Memory B cell (primary cell): ENCODE data around the gene GPT2.

Experiments
- ATAC-seq: fragments of 150-1000 bp; cut with Tn5 transposase; 2 replicates; pipeline ENCODE4 v1.10.0; 2021; ENCODE audit warnings: low read depth, mild to moderate bottlenecking, moderate library complexity
- DNase-seq, 2 donors: peaks; one replicate each; pipeline ENCODE4 v3.0.0; 2022; ENCODE audit warnings: low spot score in 2 of 2
- H3K27ac Mint-ChIP-seq: one replicate; pipeline ENCODE4 v1.8.0; 2022; ENCODE audit warnings: mild to moderate bottlenecking, moderate library complexity, mixed read lengths
- H3K27me3 Mint-ChIP-seq: one replicate; pipeline ENCODE4 v1.8.0; 2022; ENCODE audit warnings: mixed read lengths
- H3K36me3 Mint-ChIP-seq: one replicate; pipeline ENCODE4 v1.8.0; 2022; ENCODE audit warnings: mild to moderate bottlenecking, mixed read lengths
- H3K4me1 Mint-ChIP-seq: one replicate; pipeline ENCODE4 v1.8.0; 2022; ENCODE audit warnings: mixed read lengths
- H3K4me3 Mint-ChIP-seq: one replicate; pipeline ENCODE4 v1.8.0; 2022; ENCODE audit warnings: mild to moderate bottlenecking, moderate library complexity, mixed read lengths
- H3K9me3 Mint-ChIP-seq: one replicate; pipeline ENCODE4 v1.8.0; 2022; ENCODE audit warnings: mixed read lengths

Gene GPT2

DNA sequence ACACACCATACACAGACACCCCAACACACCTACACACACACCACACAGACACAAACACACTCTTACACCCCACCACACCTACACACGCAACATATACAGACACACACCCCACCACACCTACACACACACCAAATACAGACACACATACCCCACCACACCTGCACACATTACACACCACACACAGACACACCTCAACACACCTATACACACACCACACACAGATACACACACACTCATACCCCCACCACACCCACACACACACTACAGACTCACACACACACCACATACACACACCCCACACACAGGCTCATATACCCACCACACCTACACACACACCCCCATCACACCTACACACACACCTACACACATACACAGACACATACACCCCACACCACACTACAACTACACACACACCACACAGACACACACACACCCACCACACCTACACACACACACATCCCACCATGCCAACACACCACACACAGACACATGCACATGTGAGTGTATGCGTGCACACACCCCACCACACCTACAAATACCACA lies 31.4 kb downstream of the GPT2 start:
- H3K36me3 Mint-ChIP-seq: peaks cover 7% of the 10 kb centered on the region
- no peak for ATAC-seq

GRCh38 chr16:46916980-46917379 lies 32.8 kb downstream of the GPT2 start:
- peak; percentile 41 for ATAC-seq
- peak overlapping the region; percentile 56 for H3K27ac Mint-ChIP-seq

More for the DNA sequence above, 31.4 kb downstream of the GPT2 start:
- peaks cover 69% of the 10 kb centered on the region for H3K4me1 Mint-ChIP-seq
- H3K27ac Mint-ChIP-seq: peak overlapping the region; percentile 69
- no peaks in the 10 kb centered on the region for H3K9me3 Mint-ChIP-seq
- peak overlapping the region; percentile 27 for H3K4me3 Mint-ChIP-seq
- DNase-seq: no peak
- H3K27me3 Mint-ChIP-seq: no peaks in the 10 kb centered on the region

GRCh38 chr16:46918400-46918799 lies 34.2 kb downstream of the GPT2 start:
- ATAC-seq: no peak
- H3K27me3 Mint-ChIP-seq: no peaks in the 10 kb centered on the region
- peak overlapping the region; percentile 56 for H3K27ac Mint-ChIP-seq
- H3K4me1 Mint-ChIP-seq: peaks cover 49% of the 10 kb centered on the region
- no peak for DNase-seq
- H3K4me3 Mint-ChIP-seq: no peak overlapping the region
- no peaks in the 10 kb centered on the region for H3K9me3 Mint-ChIP-seq
- peaks cover 12% of the 10 kb centered on the region for H3K36me3 Mint-ChIP-seq

More at GRCh38 chr16:46916980-46917379, 32.8 kb downstream of the GPT2 start:
- no peak for DNase-seq
- Mint-ChIP-seq H3K4me3 (peak overlapping the region; percentile 43), H3K27me3 (no peaks in the 10 kb centered on the region), H3K4me1 (peaks cover 58% of the 10 kb centered on the region), H3K36me3 (peaks cover 7% of the 10 kb centered on the region), H3K9me3 (no peaks in the 10 kb centered on the region)

DNA sequence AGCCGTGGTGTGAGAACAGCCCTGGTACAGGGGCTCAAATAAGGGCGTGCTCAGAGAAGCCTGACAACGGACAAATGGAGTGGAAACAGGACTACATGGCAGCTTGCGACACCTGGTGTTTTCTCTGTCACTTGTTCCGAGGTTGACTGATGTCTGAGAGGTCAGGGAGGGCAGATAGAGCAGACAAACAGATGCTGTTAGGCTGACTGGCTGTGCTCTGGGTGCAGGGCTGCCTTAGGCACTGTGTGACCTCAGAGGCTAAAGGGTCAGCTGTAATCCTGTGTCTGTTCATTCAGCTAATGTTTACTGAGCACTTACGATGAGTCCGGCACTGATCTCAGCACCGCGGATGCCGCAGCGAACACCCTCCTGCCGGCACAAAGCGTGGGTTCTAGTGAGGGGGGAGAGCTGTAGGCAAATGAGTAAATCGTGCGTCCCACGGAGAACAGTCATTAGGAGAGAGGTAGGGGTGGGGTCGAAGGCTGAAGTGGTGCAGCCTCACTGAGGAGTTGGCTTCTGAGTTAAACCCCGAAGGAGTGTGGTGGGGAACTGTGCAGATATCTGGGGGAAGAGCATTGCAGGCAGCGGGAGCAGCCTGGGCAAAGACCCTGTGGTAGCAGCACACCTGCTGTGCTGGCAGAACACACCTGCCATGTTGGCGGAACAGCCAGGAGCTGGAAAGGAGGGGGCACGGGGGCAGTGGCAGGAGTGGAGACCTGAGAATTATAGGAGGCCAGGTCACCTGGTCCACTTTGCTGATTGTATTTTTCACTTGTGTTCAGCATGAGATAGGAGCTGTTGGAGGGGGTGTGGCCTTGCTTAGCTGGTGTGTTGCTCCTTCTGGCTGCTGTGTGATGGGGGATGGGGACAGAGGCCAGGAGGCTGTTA lies 35.0 kb downstream of the GPT2 start:
- no peaks in the 10 kb centered on the region for H3K9me3 Mint-ChIP-seq
- no peaks in the 10 kb centered on the region for H3K27me3 Mint-ChIP-seq
- H3K4me3 Mint-ChIP-seq: peak overlapping the region; percentile 77
- H3K27ac Mint-ChIP-seq: peak overlapping the region; percentile 56
- ATAC-seq: peak; percentile 69
- H3K4me1 Mint-ChIP-seq: peaks cover 44% of the 10 kb centered on the region
- peaks cover 16% of the 10 kb centered on the region for H3K36me3 Mint-ChIP-seq
- DNase-seq: peak; percentile 29 to 44

DNA sequence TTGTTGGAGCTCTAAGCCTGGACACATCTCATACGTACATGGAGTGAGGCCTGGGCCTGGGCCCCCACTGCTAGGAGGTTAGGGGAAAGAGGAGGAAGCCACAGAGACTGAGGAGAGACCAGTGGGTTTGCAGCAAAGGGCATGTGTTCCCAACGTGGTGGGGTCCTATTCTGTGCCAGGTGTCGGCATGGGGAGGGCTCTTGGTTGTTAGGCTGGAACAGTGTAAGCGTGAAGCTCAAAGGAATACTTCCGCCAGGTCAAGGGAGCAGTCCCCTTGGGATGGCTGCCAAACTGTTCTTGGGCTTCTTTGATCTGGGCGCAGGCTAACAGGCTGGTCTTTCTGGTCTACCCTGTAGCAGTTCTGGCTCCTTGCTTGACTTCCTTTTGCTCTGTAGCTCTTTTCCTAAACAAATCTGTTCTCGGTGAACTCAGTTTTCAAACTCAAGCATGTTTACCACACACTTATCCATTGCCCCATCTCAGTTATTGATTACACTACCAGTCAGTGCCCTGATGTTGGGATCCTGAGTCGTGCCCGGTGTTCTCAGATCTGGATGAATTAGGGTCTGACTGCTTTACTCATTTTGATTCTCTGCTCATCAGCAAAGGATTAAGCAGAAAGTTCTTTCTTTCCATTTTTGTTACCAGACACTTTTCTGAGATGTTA lies 36.4 kb downstream of the GPT2 start:
- ATAC-seq: no peak
- peaks cover 38% of the 10 kb centered on the region for H3K4me1 Mint-ChIP-seq
- no peaks in the 10 kb centered on the region for H3K27me3 Mint-ChIP-seq
- no peak overlapping the region for H3K27ac Mint-ChIP-seq
- H3K36me3 Mint-ChIP-seq: peaks cover 11% of the 10 kb centered on the region
- no peak for DNase-seq
- no peaks in the 10 kb centered on the region for H3K9me3 Mint-ChIP-seq
- H3K4me3 Mint-ChIP-seq: no peak overlapping the region

DNA sequence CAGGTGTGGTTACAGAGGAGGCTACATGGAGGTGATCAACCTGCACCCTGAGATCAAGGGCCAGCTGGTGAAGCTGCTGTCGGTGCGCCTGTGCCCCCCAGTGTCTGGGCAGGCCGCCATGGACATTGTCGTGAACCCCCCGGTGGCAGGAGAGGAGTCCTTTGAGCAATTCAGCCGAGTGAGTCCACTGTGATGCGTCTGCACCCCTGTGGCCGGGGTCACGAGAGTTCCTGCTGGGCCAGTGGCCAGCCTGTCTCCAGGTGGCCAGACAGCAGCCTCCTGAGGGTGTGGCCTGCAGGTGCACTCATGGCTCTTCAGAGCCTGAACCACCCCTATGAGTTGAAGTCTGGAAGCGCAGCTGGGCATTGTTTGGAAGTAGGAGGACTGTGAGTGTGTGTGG lies 38.1 kb downstream of the GPT2 start:
- ATAC-seq: no peak
- no peak for DNase-seq
- no peaks in the 10 kb centered on the region for H3K27me3 Mint-ChIP-seq
- H3K27ac Mint-ChIP-seq: no peak overlapping the region
- H3K4me3 Mint-ChIP-seq: no peak overlapping the region
- H3K36me3 Mint-ChIP-seq: peaks cover 8% of the 10 kb centered on the region
- H3K9me3 Mint-ChIP-seq: no peaks in the 10 kb centered on the region
- peaks cover 28% of the 10 kb centered on the region for H3K4me1 Mint-ChIP-seq

DNA sequence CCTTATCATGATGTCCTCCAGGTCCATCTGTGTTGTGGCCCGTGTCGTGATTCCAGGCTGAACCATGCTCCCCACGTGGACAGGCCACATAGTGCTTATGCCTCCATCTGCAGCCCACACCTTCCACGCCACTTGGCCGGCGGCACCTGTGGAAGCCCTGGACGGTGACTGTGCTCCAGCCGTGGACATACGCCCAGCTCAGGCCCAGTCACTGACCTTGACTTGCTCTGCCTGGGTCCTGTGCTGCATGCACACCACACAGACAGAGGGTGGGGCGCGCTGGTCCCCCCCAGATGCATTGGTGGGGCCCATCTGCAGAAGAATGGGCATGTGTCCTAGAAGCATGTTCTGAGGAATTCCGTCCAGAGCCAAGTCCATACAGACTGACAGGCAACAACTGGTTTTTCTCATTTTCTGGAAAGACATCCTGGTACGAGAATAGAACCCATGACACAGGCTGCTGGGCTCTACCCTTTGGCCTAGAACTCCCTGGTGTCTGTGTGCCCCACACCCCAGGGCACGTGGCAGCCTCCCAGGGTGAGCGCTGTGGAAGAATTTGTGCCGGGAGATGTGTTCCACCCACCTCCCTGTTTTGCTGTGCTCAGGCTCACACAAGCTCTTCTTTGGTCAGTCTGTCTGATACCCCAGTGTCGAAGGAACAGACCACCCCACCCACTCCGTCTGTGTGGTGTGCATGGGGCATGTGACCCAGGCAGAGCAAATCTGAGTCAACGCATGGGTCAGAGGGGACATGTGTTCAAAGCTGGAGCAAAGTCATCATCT lies 39.5 kb downstream of the GPT2 start:
- ATAC-seq: no peak
- no peak overlapping the region for H3K27ac Mint-ChIP-seq
- no peaks in the 10 kb centered on the region for H3K9me3 Mint-ChIP-seq
- H3K36me3 Mint-ChIP-seq: peaks cover 8% of the 10 kb centered on the region
- DNase-seq: no peak
- no peaks in the 10 kb centered on the region for H3K27me3 Mint-ChIP-seq
- H3K4me3 Mint-ChIP-seq: no peak overlapping the region
- peaks cover 14% of the 10 kb centered on the region for H3K4me1 Mint-ChIP-seq

- H3K27ac Mint-ChIP-seq: no peak overlapping the region
- peaks cover 8% of the 10 kb centered on the region for H3K4me1 Mint-ChIP-seq
- H3K9me3 Mint-ChIP-seq: no peaks in the 10 kb centered on the region
- H3K27me3 Mint-ChIP-seq: no peaks in the 10 kb centered on the region
- ATAC-seq: no peak
- DNase-seq: no peak
- H3K4me3 Mint-ChIP-seq: no peak overlapping the region
- H3K36me3 Mint-ChIP-seq: peaks cover 10% of the 10 kb centered on the region
Observed at GRCh38 chr16:46924402-46924801, 40.2 kb downstream of the GPT2 start.

- no peaks in the 10 kb centered on the region for H3K9me3 Mint-ChIP-seq
- no peaks in the 10 kb centered on the region for H3K4me1 Mint-ChIP-seq
- ATAC-seq: no peak
- no peak overlapping the region for H3K4me3 Mint-ChIP-seq
- no peak for DNase-seq
- peaks cover 10% of the 10 kb centered on the region for H3K36me3 Mint-ChIP-seq
- peak overlapping the region; percentile 16 for H3K27ac Mint-ChIP-seq
- no peaks in the 10 kb centered on the region for H3K27me3 Mint-ChIP-seq
Observed at GRCh38 chr16:46926470-46927225, 42.5 kb downstream of the GPT2 start.

- Mint-ChIP-seq H3K4me3 (no peak overlapping the region), H3K36me3 (peaks cover 7% of the 10 kb centered on the region), H3K27ac (peak overlapping the region; percentile 16), H3K4me1 (no peaks in the 10 kb centered on the region), H3K9me3 (no peaks in the 10 kb centered on the region), H3K27me3 (no peaks in the 10 kb centered on the region)
- DNase-seq (no peak), ATAC-seq (no peak)
Observed at GRCh38 chr16:46927273-46927672, 43.1 kb downstream of the GPT2 start.

GRCh38 chr16:46928811-46929210 lies 44.6 kb downstream of the GPT2 start:
- ATAC-seq (no peak), DNase-seq (no peak)
- Mint-ChIP-seq H3K4me1 (peaks cover 6% of the 10 kb centered on the region), H3K36me3 (peaks cover 3% of the 10 kb centered on the region), H3K27ac (no peak overlapping the region), H3K4me3 (no peak overlapping the region), H3K9me3 (no peaks in the 10 kb centered on the region), H3K27me3 (no peaks in the 10 kb centered on the region)

DNA sequence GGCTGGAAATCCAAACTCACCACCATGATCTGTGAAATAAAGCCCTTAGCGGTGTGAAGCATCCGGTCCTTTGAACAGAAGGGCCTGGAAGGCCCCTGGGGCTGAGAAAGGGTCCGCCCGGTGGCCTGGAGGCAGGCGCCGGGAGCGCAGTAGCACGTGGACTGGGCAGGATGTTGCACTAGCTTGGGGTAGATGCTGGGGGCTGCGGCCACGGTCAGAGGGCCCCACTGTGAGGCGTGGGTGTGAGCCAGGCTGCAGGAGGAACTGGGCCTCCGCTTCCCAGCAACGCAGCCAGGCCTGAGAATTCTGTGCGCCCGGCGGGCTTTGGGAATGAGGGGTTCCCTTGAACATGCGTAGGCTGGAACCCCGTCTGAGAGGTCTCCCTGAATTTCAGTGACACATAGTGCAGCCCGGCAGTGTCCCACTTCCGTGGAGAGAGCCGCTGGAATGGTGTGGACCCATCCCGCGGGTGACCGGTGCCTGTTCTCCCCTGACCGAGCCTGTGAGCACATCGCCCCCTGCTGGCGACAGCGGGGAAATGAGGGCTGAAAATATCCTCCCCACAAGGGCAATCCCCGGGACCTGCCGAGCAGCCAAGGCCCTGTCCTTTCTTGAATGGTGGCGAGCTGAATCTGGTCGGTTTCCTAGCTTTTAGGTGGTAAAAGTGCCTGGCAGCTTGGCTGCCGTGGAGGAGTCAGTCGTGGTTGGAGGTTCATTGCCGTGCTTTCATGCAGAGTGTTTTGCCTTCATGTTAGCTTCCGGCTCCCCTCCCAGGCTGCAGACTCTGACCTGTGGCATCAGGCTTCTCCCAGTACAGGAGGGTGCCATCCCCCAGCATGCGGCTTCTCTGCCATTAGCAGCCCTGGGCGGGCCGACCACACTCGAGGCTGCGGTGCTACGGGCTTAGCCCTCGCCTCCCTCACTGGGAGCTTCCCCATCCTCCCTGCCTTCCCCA lies 45.5 kb downstream of the GPT2 start:
- Mint-ChIP-seq H3K36me3 (peaks cover 1% of the 10 kb centered on the region), H3K4me1 (peaks cover 6% of the 10 kb centered on the region), H3K27me3 (no peaks in the 10 kb centered on the region), H3K9me3 (no peaks in the 10 kb centered on the region), H3K27ac (no peak overlapping the region), H3K4me3 (no peak overlapping the region)
- DNase-seq: peak; percentile 73 to 75
- peak; percentile 72 for ATAC-seq
